Naive thymus-derived CD4-positive, alpha-beta T cell (primary cell): ENCODE measurements around the gene PRR11. TPM values are rescaled to one million over a fixed set of nuclear protein-coding genes. Genes with fewer than 3 reads are reported as not detected.

Experiments used
- ATAC-seq: fragments of 150-1000 bp; cut with Tn5 transposase; 2 replicates; pipeline ENCODE4 v1.10.0; 2021; ENCODE audit warnings: mild to moderate bottlenecking, moderate library complexity
- CTCF ChIA-PET: fragments of 350-600 bp; sonication (Branson Sonifier 250); formaldehyde crosslinking; loops from one replicate; lab custom pipeline; 2021; ENCODE audit warnings: antibody characterized with exemption; lab: Charles Lee
- POLR2A ChIA-PET: fragments of 350-600 bp; sonication (Branson Sonifier 250); formaldehyde crosslinking; loops from one replicate; lab custom pipeline; 2021; ENCODE audit warnings: antibody characterized with exemption, inconsistent platforms; lab: Charles Lee
- DNase-seq, 9 donors: peaks; one replicate each; pipeline versions ENCODE4 v3.0.0 to v3.0.0-alpha.2; 2020 to 2022; ENCODE audit warnings: mixed read lengths in 1 of 9
- H3K27ac ChIP-seq: one replicate; pipeline ENCODE4 v1.7.0; 2013; ENCODE audit warnings: mild to moderate bottlenecking, low read depth, low read length, moderate library complexity
- H3K27me3 ChIP-seq, 2 donors: one replicate each; pipeline ENCODE4 v1.7.0; 2013; ENCODE audit warnings: low read length in 2 of 2, mild to moderate bottlenecking in 2 of 2, moderate library complexity in 2 of 2; ENCODE audit not compliant: control insufficient read depth in 2 of 2, insufficient read depth in 2 of 2
- H3K36me3 ChIP-seq, 3 experiments: 1 replicate in 2 of 3; 2 replicates in 1 of 3; pipeline ENCODE4 v1.7.0; 2013; ENCODE audit warnings: low read length in 3 of 3, mild to moderate bottlenecking in 3 of 3, moderate library complexity in 1 of 3; ENCODE audit not compliant: insufficient read depth in 3 of 3, control insufficient read depth in 2 of 3
- H3K4me1 ChIP-seq, 2 donors: one replicate each; pipeline ENCODE4 v1.7.0; 2013; ENCODE audit warnings: low read length in 2 of 2, mild to moderate bottlenecking in 2 of 2, moderate library complexity in 1 of 2; ENCODE audit not compliant: control insufficient read depth in 2 of 2, insufficient read depth in 2 of 2
- H3K4me3 ChIP-seq: 2 replicates; pipeline ENCODE4 v1.7.0; 2013; ENCODE audit warnings: mild to moderate bottlenecking, low read length
- H3K9me3 ChIP-seq, 3 experiments: 1 replicate in 2 of 3; 2 replicates in 1 of 3; pipeline ENCODE4 v1.7.0; 2013; ENCODE audit warnings: low read length in 3 of 3; ENCODE audit not compliant: control insufficient read depth in 2 of 3
- H3K27ac Mint-ChIP-seq, 9 donors: one replicate each; pipeline ENCODE4 v1.8.0; 2020 to 2022; ENCODE audit warnings: mixed read lengths in 9 of 9, mild to moderate bottlenecking in 8 of 9, moderate library complexity in 5 of 9, inconsistent platforms in 2 of 9
- H3K27me3 Mint-ChIP-seq, 5 donors: one replicate each; pipeline ENCODE4 v1.8.0; 2021 to 2022; ENCODE audit warnings: mixed read lengths in 5 of 5, mild to moderate bottlenecking in 1 of 5
- H3K36me3 Mint-ChIP-seq, 5 donors: one replicate each; pipeline ENCODE4 v1.8.0; 2020 to 2022; ENCODE audit warnings: mixed read lengths in 5 of 5, mild to moderate bottlenecking in 3 of 5, inconsistent platforms in 1 of 5
- H3K4me1 Mint-ChIP-seq, 7 donors: one replicate each; pipeline ENCODE4 v1.8.0; 2020 to 2022; ENCODE audit warnings: mixed read lengths in 7 of 7, mild to moderate bottlenecking in 3 of 7, inconsistent platforms in 1 of 7
- H3K4me3 Mint-ChIP-seq, 10 donors: one replicate each; pipeline ENCODE4 v1.8.0; 2020 to 2022; ENCODE audit warnings: mild to moderate bottlenecking in 10 of 10, mixed read lengths in 10 of 10, moderate library complexity in 6 of 10, inconsistent platforms in 2 of 10
- H3K9me3 Mint-ChIP-seq, 11 donors: one replicate each; pipeline ENCODE4 v1.8.0; 2020 to 2022; ENCODE audit warnings: mixed read lengths in 11 of 11, mild to moderate bottlenecking in 4 of 11, inconsistent platforms in 1 of 11, moderate library complexity in 1 of 11
- intact Hi-C, 2 donors: fragments of 100-400 bp; cut with micrococcal nuclease; formaldehyde crosslinking; loops; one replicate each; pipeline ENCODE4 v1.15.1; 2023
- polyA plus RNA-seq, 2 donors: library from polyadenylated mRNA; unstranded; fragments of 300-500 nt; fragmentation: Illumina TruSeq; gene quantifications; one replicate each; pipeline ENCODE4 v1.2.3, GENCODE V29; 2021
- total RNA-seq, 6 experiments: library from RNA in 5 of 6; stranded (reverse) in 5 of 6; gene quantifications; 1 replicate in 5 of 6; 2 replicates in 1 of 6; pipeline ENCODE4 v1.2.3 and lab custom pipeline; 2021 to 2026

Gene PRR11
- total and polyA plus RNA-seq, 7 experiments from 2014 or later, result 0.07 to 41.9 (median 0.62) TPM

- H3K27ac ChIP-seq, result peak within 1 kb of the TSS; percentile 75
- no peaks in the 10 kb centered on the region for H3K9me3 ChIP-seq
- peaks cover 0 to 6% (median 0%) of the 10 kb centered on the region in 5 donors for H3K36me3 Mint-ChIP-seq
- no peaks in the 10 kb centered on the region for H3K27me3 ChIP-seq
- peaks cover 10 to 13% of the 10 kb centered on the region in 2 donors for H3K4me1 ChIP-seq
- ChIA-PET POLR2A (interaction anchor here (0.5 to 2.9 kb wide), 9 partner anchors 8 to 1032 kb away, joined by 3 to 21 read pairs (median 3); partner anchors contain the start of genes DHX40, SMG8 and TRIM37), CTCF (interaction anchor here (0.7 kb wide), 1 partner anchor 685 kb away, joined by 3 read pairs; no protein-coding TSS in a partner anchor)
- peak in 5 of 9 donors; percentile 83 to 98 (median 94) for DNase-seq
- peaks cover 0 to 2% (median 0%) of the 10 kb centered on the region in 11 donors for H3K9me3 Mint-ChIP-seq
- H3K36me3 ChIP-seq, result peaks cover 0 to 5% (median 0%) of the 10 kb centered on the region in 3 experiments
- ATAC-seq, result peak; percentile 90
- intact Hi-C loops, result loop anchor here (1.0 to 10.0 kb wide), 20 partner anchors 49 to 1520 kb away; partner anchors contain the start of genes CLTC (in 2 of the 2), GDPD1 (in 2 of the 2), SMG8 (in 2 of the 2) and SRSF1 (in 2 of the 2)
- no peak within 1 kb of the TSS for H3K27ac Mint-ChIP-seq
- H3K4me3 Mint-ChIP-seq, result no peak within 1 kb of the TSS
- no peaks in the 10 kb centered on the region for H3K27me3 Mint-ChIP-seq
- H3K4me1 Mint-ChIP-seq, result peaks cover 8 to 54% (median 40%) of the 10 kb centered on the region in 7 donors
- H3K4me3 ChIP-seq, result peak within 1 kb of the TSS; percentile 89
These were observed 666 bp upstream of the PRR11 start, which contains the start of gene SKA2 for GRCh38 chr17:59154721-59155438. Gene SKA2 (minus strand): TSS chr17:59155186. CDS start chr17:59155163, 23 bp downstream.

- Mint-ChIP-seq H3K9me3 (peaks cover 0 to 1% (median 0%) of the 10 kb centered on the region in 11 donors), H3K27ac (peak overlapping the region in 1 of 9 donors; percentile 91), H3K4me1 (peaks cover 0 to 42% (median 0%) of the 10 kb centered on the region in 7 donors), H3K4me3 (peak overlapping the region in 1 of 10 donors; percentile 69), H3K36me3 (peaks cover 0 to 2% (median 0%) of the 10 kb centered on the region in 5 donors), H3K27me3 (no peaks in the 10 kb centered on the region)
- H3K27ac ChIP-seq, result no peak overlapping the region
- DNase-seq (no peak), ATAC-seq (no peak)
- peaks cover 0 to 9% of the 10 kb centered on the region in 2 donors for H3K4me1 ChIP-seq
- no peaks in the 10 kb centered on the region for H3K27me3 ChIP-seq
- no peaks in the 10 kb centered on the region for H3K9me3 ChIP-seq
- ChIA-PET POLR2A (no interaction called here), CTCF (no interaction called here)
- H3K4me3 ChIP-seq, result peak overlapping the region; percentile 5
- intact Hi-C loops, result no loop called here
- H3K36me3 ChIP-seq, result no peaks in the 10 kb centered on the region
These were observed 4.8 kb downstream of the PRR11 start for GRCh38 chr17:59160157-59161025.

- Histone ChIP-seq H3K36me3 (no peaks in the 10 kb centered on the region), H3K9me3 (no peaks in the 10 kb centered on the region), H3K4me1 (peaks cover 0 to 5% of the 10 kb centered on the region in 2 donors), H3K27ac (no peak overlapping the region), H3K27me3 (no peaks in the 10 kb centered on the region), H3K4me3 (no peak overlapping the region)
- intact Hi-C loops, result no loop called here
- Mint-ChIP-seq H3K36me3 (peaks cover 0 to 3% (median 0%) of the 10 kb centered on the region in 5 donors), H3K27me3 (no peaks in the 10 kb centered on the region), H3K4me3 (no peak overlapping the region), H3K9me3 (peaks cover 0 to 1% (median 0%) of the 10 kb centered on the region in 11 donors), H3K4me1 (peaks cover 0 to 48% (median 0%) of the 10 kb centered on the region in 7 donors), H3K27ac (peak overlapping the region in 1 of 9 donors; percentile 78)
- ChIA-PET CTCF (no interaction called here), POLR2A (interaction anchor here (0.6 kb wide), 2 partner anchors 14 to 56 kb away, joined by 3 read pairs; no protein-coding TSS in a partner anchor)
- DNase-seq, result no peak
- no peak for ATAC-seq
These were observed 5.9 kb downstream of the PRR11 start for GRCh38 chr17:59161477-59161876.

DNA sequence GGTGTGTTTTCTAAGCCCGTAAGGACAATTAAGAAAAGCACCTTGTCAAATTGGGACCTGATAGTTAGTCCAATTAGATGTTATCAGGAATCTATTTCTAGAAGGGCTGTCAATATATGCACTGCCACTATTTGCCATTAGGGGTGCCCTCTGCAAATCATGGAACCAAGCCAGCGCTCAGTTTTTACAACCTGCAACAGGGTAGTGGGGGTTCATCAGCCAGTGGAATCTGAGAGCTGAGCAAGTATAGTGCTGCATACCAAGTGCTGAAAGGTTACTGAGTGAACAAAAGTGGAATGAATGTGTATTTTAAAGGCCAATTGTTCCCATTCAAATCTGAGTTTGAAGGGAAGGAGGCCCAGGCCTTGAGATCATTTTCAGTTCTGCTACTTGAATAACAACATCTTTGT is 10.4 kb downstream of the PRR11 start:
- Mint-ChIP-seq H3K9me3 (no peaks in the 10 kb centered on the region), H3K27ac (peak overlapping the region in 1 of 9 donors; percentile 87), H3K36me3 (peaks cover 0 to 4% (median 0%) of the 10 kb centered on the region in 5 donors), H3K27me3 (no peaks in the 10 kb centered on the region), H3K4me3 (peak overlapping the region in 1 of 10 donors; percentile 67), H3K4me1 (peaks cover 0 to 20% (median 0%) of the 10 kb centered on the region in 7 donors)
- Histone ChIP-seq H3K4me1 (peaks cover 0 to 4% of the 10 kb centered on the region in 2 donors), H3K4me3 (no peak overlapping the region), H3K27me3 (no peaks in the 10 kb centered on the region), H3K9me3 (no peaks in the 10 kb centered on the region), H3K36me3 (no peaks in the 10 kb centered on the region), H3K27ac (no peak overlapping the region)
- intact Hi-C loops, result loop anchor here in 1 of 2 donors (5.0 kb wide), 1 partner anchor 276 kb away; no protein-coding TSS in a partner anchor
- ATAC-seq (peak; percentile 74), DNase-seq (peak in 4 of 9 donors; percentile 15 to 34 (median 24))
- ChIA-PET CTCF (no interaction called here), POLR2A (no interaction called here)

GRCh38 chr17:59167571-59168001 is 12.0 kb downstream of the PRR11 start:
- Histone ChIP-seq H3K4me1 (peaks cover 0 to 4% of the 10 kb centered on the region in 2 donors), H3K27me3 (no peaks in the 10 kb centered on the region), H3K27ac (no peak overlapping the region), H3K9me3 (no peaks in the 10 kb centered on the region), H3K36me3 (no peaks in the 10 kb centered on the region), H3K4me3 (no peak overlapping the region)
- no peak overlapping the region for H3K27ac Mint-ChIP-seq
- ChIA-PET POLR2A (no interaction called here), CTCF (no interaction called here)
- ATAC-seq (peak; percentile 31), DNase-seq (no peak)
- peaks cover 0 to 14% (median 0%) of the 10 kb centered on the region in 7 donors for H3K4me1 Mint-ChIP-seq
- intact Hi-C loops, result loop anchor here in 1 of 2 donors (5.0 kb wide), 1 partner anchor 275 kb away; no protein-coding TSS in a partner anchor
- H3K9me3 Mint-ChIP-seq, result no peaks in the 10 kb centered on the region
- H3K4me3 Mint-ChIP-seq, result no peak overlapping the region
- H3K36me3 Mint-ChIP-seq, result peaks cover 0 to 4% (median 0%) of the 10 kb centered on the region in 5 donors
- no peaks in the 10 kb centered on the region for H3K27me3 Mint-ChIP-seq

DNA sequence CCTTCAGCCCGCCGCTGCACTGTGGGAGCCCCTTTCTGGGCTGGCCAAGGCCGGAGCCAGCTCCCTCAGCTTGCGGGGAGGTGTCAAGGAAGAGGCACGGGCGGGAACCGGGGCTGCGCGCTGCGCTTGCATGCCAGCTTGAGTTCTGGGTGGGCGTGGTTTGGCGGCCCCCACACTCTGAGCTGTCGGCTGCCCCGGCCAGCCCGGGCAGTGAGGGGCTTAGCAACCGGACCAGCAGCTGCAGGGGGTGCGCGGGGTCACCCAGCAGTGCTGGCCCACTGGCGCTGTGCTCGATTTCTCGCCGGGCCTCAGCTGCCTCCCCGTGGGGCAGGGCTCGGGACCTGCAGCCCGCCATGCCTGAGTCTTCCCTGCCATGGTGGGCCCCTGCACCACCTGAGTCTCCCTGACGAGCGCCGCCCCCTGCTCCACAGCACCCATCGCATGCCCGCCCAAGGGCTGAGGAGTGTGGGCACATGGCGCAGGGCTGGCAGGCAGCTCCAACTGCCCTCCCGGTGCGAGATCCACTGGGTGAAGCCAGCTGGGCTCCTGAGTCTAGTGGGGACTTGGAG is 17.0 kb downstream of the PRR11 start:
- Mint-ChIP-seq H3K27ac (no peak overlapping the region), H3K27me3 (no peaks in the 10 kb centered on the region), H3K9me3 (peaks cover 0 to 4% (median 0%) of the 10 kb centered on the region in 11 donors), H3K4me3 (no peak overlapping the region), H3K4me1 (peaks cover 0 to 4% (median 0%) of the 10 kb centered on the region in 7 donors), H3K36me3 (peaks cover 0 to 23% (median 0%) of the 10 kb centered on the region in 5 donors)
- ChIA-PET CTCF (no interaction called here), POLR2A (interaction anchor here (1.0 kb wide), 1 partner anchor 16 kb away, joined by 3 read pairs; no protein-coding TSS in a partner anchor)
- no peak overlapping the region for H3K27ac ChIP-seq
- intact Hi-C loops, result no loop called here
- no peaks in the 10 kb centered on the region for H3K4me1 ChIP-seq
- no peaks in the 10 kb centered on the region for H3K36me3 ChIP-seq
- no peaks in the 10 kb centered on the region for H3K27me3 ChIP-seq
- H3K4me3 ChIP-seq, result no peak overlapping the region
- ATAC-seq (no peak), DNase-seq (no peak)
- no peaks in the 10 kb centered on the region for H3K9me3 ChIP-seq
